Activated naive CD8-positive, alpha-beta T cell treated with anti-CD3 and anti-CD28 coated beads, Interleukin-2, amount 50 U/mL, for 24 hours (primary cell): Measurements from ENCODE around the gene LCN9.

Experiments
- ATAC-seq: fragments of 150-1000 bp; cut with Tn5 transposase; one replicate; pipeline ENCODE4 v1.10.0; 2021
- DNase-seq: peaks from one replicate; pipeline ENCODE4 v3.0.0; 2021
- H3K27ac Mint-ChIP-seq: one replicate; pipeline ENCODE4 v1.8.0; 2021; ENCODE audit warnings: mild to moderate bottlenecking, mixed read lengths
- H3K27me3 Mint-ChIP-seq: one replicate; pipeline ENCODE4 v1.8.0; 2021; ENCODE audit warnings: mixed read lengths
- H3K36me3 Mint-ChIP-seq: one replicate; pipeline ENCODE4 v1.8.0; 2021; ENCODE audit warnings: low read depth, mixed read lengths
- H3K4me1 Mint-ChIP-seq: one replicate; pipeline ENCODE4 v1.8.0; 2021; ENCODE audit warnings: mixed read lengths
- H3K4me3 Mint-ChIP-seq: one replicate; pipeline ENCODE4 v1.8.0; 2021; ENCODE audit warnings: mild to moderate bottlenecking, moderate library complexity, mixed read lengths
- H3K9me3 Mint-ChIP-seq: one replicate; pipeline ENCODE4 v1.8.0; 2021; ENCODE audit warnings: mixed read lengths

Gene LCN9

DNA sequence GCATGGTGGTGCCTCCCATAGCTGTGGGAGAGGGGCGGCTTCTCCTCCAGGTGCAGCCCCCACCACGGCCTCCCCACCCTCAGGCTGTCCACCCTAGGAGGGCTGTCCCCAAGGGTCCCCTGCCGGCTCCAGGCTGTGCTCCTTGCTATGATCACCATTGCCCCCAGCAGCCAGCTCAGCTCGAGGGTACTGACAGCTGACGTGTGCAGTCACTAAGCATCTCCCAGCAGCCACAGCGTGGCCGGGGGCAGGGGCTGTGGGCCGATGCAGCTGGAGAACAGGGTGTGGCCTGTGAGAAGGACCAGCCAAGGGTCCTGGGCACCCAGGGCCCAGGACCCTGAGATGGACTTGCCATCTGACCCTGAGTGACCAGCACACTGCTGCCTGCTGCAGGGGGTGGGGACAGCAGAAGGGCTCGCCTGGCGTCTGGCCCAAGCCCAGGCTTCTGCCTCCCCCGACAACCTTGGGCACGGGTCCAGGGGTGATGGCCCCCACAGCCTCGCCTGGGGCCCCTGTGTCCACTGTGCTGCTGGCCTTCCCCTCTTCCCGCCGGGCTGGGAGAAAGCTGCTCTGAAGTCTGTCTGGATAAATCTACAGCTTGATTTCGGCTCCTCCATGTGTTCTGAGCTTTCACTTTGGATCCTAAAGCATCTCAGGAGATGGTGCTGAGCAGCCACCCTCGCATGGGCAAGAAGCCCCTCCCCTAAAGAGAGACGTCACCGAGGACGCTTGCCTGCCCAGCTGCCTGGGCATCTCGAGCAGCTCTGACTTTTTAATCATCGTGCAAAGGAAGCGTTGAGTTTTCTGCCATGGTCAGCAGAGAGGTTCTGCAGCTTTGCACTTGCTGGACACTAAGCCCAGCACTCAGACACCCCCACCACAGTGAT lies 44.4 kb downstream of the LCN9 start:
- Mint-ChIP-seq H3K4me3 (no peak overlapping the region), H3K27me3 (peaks cover 4% of the 10 kb centered on the region), H3K9me3 (no peaks in the 10 kb centered on the region), H3K36me3 (no peaks in the 10 kb centered on the region), H3K27ac (no peak overlapping the region), H3K4me1 (no peaks in the 10 kb centered on the region)
- ATAC-seq: no peak
- no peak for DNase-seq

GRCh38 chr9:135708164-135708563 lies 45.1 kb downstream of the LCN9 start:
- ATAC-seq (no peak), DNase-seq (no peak)
- no peaks in the 10 kb centered on the region for H3K4me1 Mint-ChIP-seq
- no peak overlapping the region for H3K4me3 Mint-ChIP-seq
- H3K27ac Mint-ChIP-seq: no peak overlapping the region
- H3K27me3 Mint-ChIP-seq: peaks cover 6% of the 10 kb centered on the region
- no peaks in the 10 kb centered on the region for H3K9me3 Mint-ChIP-seq
- H3K36me3 Mint-ChIP-seq: no peaks in the 10 kb centered on the region

DNA sequence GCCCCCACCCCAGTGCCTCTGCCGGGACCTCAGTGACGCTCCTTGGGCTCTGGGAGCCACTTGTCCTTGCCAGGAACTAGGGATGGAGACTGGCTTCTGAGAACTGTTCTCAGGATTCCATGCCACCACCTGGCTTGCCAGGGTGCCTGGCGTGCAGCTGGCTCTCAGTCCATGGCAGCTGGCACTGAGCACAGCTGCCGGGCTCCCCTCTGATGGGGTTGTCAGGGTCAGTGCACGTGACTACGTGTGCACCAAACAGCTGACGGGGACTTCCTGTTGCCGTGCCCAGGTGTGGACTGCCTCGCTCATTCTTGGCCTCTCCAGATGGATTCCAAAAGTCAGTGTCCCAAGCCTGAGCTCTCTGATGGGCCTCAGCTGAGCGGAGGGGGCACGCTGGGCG lies 48.3 kb downstream of the LCN9 start:
- Mint-ChIP-seq H3K4me3 (no peak overlapping the region), H3K27ac (no peak overlapping the region), H3K4me1 (no peaks in the 10 kb centered on the region), H3K36me3 (no peaks in the 10 kb centered on the region), H3K9me3 (no peaks in the 10 kb centered on the region), H3K27me3 (peaks cover 22% of the 10 kb centered on the region)
- DNase-seq (no peak), ATAC-seq (no peak)

DNA sequence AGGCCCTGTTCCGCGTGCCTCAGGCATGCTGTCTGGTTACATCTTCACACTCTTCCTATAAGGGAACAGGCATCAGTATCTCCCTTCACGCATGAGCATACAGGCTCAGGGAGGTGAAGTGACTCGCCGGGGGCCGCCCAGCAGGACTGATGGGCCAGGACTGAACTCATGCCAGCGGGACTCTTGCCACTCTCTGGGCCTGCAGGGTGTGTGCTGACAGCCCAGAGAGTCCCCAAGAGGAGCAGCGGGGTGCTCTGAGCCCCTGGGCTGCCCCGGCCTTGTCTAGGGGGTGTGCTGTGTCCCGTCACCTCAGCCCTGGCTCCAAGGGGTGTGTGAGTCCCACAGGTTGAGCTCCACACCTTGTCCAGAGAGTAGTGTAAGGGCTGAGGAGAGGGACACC lies 48.8 kb downstream of the LCN9 start:
- Mint-ChIP-seq H3K27me3 (peaks cover 27% of the 10 kb centered on the region), H3K27ac (no peak overlapping the region), H3K9me3 (no peaks in the 10 kb centered on the region), H3K36me3 (no peaks in the 10 kb centered on the region), H3K4me3 (no peak overlapping the region), H3K4me1 (no peaks in the 10 kb centered on the region)
- ATAC-seq (no peak), DNase-seq (no peak)

DNA sequence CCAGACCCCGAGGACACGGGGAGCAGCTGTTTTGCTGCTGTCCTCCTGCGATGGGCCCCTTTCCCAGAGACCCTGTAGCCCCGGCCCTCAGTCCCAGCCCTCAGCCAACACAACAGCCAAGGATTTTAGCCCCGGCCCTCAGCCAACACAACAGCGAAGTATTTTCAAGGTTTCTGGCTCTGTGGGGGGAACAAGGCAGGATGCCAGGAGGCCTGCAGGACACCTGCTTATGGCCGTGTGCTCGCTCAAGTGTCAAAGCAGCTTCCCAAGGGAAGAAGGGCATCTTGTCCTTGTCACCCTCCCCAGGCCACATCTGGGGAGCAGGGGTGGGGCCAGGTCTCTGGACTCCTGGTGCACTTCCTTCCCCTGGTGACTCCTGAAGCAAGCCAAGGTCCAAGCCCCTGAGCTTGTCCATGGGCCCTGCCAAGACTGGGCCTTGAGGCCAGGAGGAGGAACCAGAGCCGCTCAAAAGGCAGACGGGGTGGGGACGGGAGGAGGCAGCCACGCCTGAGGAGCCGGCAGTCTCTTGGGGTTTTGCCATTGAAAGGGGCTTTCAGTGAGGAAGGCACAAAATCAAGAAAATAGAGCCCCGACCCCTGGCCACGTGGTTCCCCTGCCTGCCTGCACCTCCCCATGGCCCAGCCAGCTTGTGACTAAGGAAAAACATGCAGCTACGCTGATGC lies 49.6 kb downstream of the LCN9 start:
- Mint-ChIP-seq H3K4me3 (no peak overlapping the region), H3K9me3 (no peaks in the 10 kb centered on the region), H3K36me3 (no peaks in the 10 kb centered on the region), H3K27me3 (peaks cover 30% of the 10 kb centered on the region), H3K4me1 (no peaks in the 10 kb centered on the region), H3K27ac (no peak overlapping the region)
- DNase-seq (no peak), ATAC-seq (no peak)

GRCh38 chr9:135714242-135715055 lies 51.3 kb downstream of the LCN9 start:
- DNase-seq (no peak), ATAC-seq (no peak)
- no peaks in the 10 kb centered on the region for H3K9me3 Mint-ChIP-seq
- H3K27ac Mint-ChIP-seq: no peak overlapping the region
- H3K36me3 Mint-ChIP-seq: no peaks in the 10 kb centered on the region
- H3K4me3 Mint-ChIP-seq: no peak overlapping the region
- peaks cover 32% of the 10 kb centered on the region for H3K27me3 Mint-ChIP-seq
- H3K4me1 Mint-ChIP-seq: no peaks in the 10 kb centered on the region

DNA sequence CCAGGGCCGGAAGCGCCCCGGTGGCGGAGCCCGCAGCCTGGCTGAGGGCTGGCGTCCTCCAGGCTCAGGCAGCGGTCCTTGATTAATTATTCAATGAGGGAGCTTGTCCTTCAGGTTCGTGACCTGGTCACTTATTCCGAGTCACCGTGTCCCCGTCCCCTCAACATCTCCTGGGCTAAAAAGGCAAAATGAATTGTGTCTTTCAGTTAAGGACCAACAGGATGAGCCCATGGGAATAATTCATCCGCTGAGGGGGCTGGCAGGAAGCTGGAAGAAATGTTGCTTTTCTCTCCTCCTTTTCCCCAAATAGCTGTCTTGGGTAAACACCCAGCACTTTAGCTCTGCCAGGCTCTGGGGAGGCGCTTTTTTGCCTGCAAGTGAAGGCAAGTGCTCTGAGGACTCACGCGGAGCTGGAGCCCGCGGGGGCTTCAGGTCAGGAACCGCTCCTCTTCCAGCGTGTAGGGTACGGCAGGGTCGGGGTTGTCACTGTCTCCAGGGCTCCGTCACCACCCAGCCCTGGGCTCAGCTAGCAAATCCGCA lies 52.0 kb downstream of the LCN9 start:
- Mint-ChIP-seq H3K4me1 (no peaks in the 10 kb centered on the region), H3K9me3 (no peaks in the 10 kb centered on the region), H3K4me3 (no peak overlapping the region), H3K36me3 (no peaks in the 10 kb centered on the region), H3K27ac (no peak overlapping the region), H3K27me3 (peaks cover 32% of the 10 kb centered on the region)
- ATAC-seq (no peak), DNase-seq (no peak)

GRCh38 chr9:135716045-135716444 lies 52.9 kb downstream of the LCN9 start:
- H3K4me3 Mint-ChIP-seq: no peak overlapping the region
- no peaks in the 10 kb centered on the region for H3K4me1 Mint-ChIP-seq
- H3K27me3 Mint-ChIP-seq: peaks cover 32% of the 10 kb centered on the region
- H3K36me3 Mint-ChIP-seq: no peaks in the 10 kb centered on the region
- ATAC-seq (no peak), DNase-seq (no peak)
- H3K9me3 Mint-ChIP-seq: no peaks in the 10 kb centered on the region
- no peak overlapping the region for H3K27ac Mint-ChIP-seq
